ENCODE measurements around the gene HEPHL1.

The HEPHL1 gene

DNA sequence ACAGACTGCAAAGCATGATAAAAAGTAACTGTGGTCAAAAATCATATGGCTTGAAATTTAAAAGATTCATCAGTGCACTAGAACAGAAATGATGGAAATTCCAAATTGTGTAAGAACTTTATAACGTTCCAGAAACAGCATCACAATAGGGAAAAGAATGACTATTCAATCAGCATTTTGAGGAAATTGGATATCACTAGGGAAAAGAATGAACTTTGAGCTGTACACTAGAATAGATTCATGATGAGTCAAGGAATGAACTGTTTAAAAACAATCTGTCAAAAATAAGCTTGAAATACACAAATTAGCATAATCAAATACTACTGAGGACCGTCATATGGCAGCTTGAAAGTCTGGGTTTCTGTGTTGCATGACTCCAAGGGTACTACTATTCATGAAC lies 20.5 kb upstream of the HEPHL1 start:
- TF ChIP-seq, protein P1, sequence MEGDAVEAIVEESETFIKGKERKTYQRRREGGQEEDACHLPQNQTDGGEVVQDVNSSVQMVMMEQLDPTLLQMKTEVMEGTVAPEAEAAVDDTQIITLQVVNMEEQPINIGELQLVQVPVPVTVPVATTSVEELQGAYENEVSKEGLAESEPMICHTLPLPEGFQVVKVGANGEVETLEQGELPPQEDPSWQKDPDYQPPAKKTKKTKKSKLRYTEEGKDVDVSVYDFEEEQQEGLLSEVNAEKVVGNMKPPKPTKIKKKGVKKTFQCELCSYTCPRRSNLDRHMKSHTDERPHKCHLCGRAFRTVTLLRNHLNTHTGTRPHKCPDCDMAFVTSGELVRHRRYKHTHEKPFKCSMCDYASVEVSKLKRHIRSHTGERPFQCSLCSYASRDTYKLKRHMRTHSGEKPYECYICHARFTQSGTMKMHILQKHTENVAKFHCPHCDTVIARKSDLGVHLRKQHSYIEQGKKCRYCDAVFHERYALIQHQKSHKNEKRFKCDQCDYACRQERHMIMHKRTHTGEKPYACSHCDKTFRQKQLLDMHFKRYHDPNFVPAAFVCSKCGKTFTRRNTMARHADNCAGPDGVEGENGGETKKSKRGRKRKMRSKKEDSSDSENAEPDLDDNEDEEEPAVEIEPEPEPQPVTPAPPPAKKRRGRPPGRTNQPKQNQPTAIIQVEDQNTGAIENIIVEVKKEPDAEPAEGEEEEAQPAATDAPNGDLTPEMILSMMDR (IDR thresholded peaks at IDR 0.05; ENCODE audit: low read length) = no peak
- Histone ChIP-seq H3K27me3 (ENCODE audit: insufficient read depth, low read length) (no peaks in the 10 kb centered on the region), H3K4me3 (ENCODE audit: low read depth, low read length, poor library complexity, severe bottlenecking) (no peak overlapping the region), H3K4me2 (ENCODE audit: low read length) (no peak overlapping the region), H3F3A (ENCODE audit: insufficient read depth, low read length) (no peaks in the 10 kb centered on the region), H4K20me1 (ENCODE audit: insufficient read depth, low read length) (no peaks in the 10 kb centered on the region), H3K9me3 (ENCODE audit: low read length) (no peaks in the 10 kb centered on the region), H3K27ac (ENCODE audit: low read depth, low read length, poor library complexity, severe bottlenecking) (no peak overlapping the region), H3K36me3 (ENCODE audit: insufficient read depth, low read length) (no peaks in the 10 kb centered on the region), H3K9ac (ENCODE audit: low read length) (no peak overlapping the region), H3K9me2 (ENCODE audit: low read depth, low read length) (no peaks in the 10 kb centered on the region), H3K4me1 (ENCODE audit: insufficient read depth, low read length, severe bottlenecking) (no peaks in the 10 kb centered on the region), H2AFZ (ENCODE audit: low read length) (no peak overlapping the region), H3K79me2 (ENCODE audit: insufficient read depth, low read length) (no peaks in the 10 kb centered on the region)

DNA sequence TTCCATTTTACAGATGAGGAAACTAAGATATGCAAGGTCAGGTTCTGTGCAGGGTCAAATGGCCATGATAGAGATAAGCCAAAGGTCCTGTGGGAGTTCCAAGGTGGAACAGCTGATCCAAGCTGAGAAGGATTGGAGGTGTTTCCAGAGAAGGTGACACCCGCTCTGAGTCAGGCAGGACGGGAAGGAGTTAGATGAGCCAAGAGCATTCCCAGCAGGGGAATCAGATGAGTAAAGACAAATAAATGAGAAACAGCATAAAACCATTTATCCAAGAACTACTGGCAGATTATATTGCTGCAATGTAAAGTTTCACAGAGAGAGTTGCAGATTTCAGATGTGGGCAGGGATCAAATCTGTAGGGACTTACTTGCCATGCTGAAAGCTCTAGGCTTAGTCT lies 18.9 kb upstream of the HEPHL1 start:
- Histone ChIP-seq H3K9me2 (ENCODE audit: low read depth, low read length) (no peaks in the 10 kb centered on the region), H3K27ac (ENCODE audit: low read depth, low read length, poor library complexity, severe bottlenecking) (no peak overlapping the region)
- TF ChIP-seq, protein P1 (IDR thresholded peaks at IDR 0.05; ENCODE audit: low read length) = no peak
- no peak for TF ChIP-seq EZH2 (IDR thresholded peaks at IDR 0.05; ENCODE audit: borderline replicate concordance, low read length)

DNA sequence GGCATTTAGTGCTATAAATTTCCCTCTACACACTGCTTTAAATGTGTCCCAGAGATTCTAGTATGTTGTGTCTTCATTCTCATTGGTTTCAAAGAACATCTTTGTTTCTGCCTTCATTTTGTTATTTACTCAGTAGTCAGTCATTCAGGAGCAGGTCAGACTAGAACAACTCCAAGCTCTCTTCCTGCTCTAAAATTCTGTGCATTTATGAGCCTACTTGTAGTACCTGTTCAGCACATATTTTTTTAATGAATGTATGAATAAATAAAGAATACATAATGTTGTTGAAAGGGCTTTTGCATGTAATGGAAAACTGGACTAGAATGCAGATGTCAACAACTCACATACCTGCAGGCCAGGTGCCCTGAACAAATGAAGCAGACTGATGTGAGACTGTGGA lies 13.7 kb upstream of the HEPHL1 start:
- Histone ChIP-seq H3K4me1 (ENCODE audit: insufficient read depth, low read length, severe bottlenecking) (no peaks in the 10 kb centered on the region), H3F3A (ENCODE audit: insufficient read depth, low read length) (no peaks in the 10 kb centered on the region), H3K27ac (ENCODE audit: low read depth, low read length, poor library complexity, severe bottlenecking) (no peak overlapping the region), H3K9me3 (ENCODE audit: low read length) (no peaks in the 10 kb centered on the region), H3K79me2 (ENCODE audit: insufficient read depth, low read length) (no peaks in the 10 kb centered on the region), H3K4me2 (ENCODE audit: low read length) (no peak overlapping the region), H3K4me3 (ENCODE audit: low read depth, low read length, poor library complexity, severe bottlenecking) (no peak overlapping the region), H3K9me2 (ENCODE audit: low read depth, low read length) (no peaks in the 10 kb centered on the region), H3K27me3 (ENCODE audit: insufficient read depth, low read length) (no peaks in the 10 kb centered on the region), H3K36me3 (ENCODE audit: insufficient read depth, low read length) (no peaks in the 10 kb centered on the region), H4K20me1 (ENCODE audit: insufficient read depth, low read length) (no peaks in the 10 kb centered on the region), H3K9ac (ENCODE audit: low read length) (no peak overlapping the region), H2AFZ (ENCODE audit: low read length) (no peak overlapping the region)
- no peak for TF ChIP-seq EZH2 (IDR thresholded peaks at IDR 0.05; ENCODE audit: borderline replicate concordance, low read length)
- TF ChIP-seq, protein P1 (IDR thresholded peaks at IDR 0.05; ENCODE audit: low read length) = no peak

More for the DNA sequence above, 18.9 kb upstream of the HEPHL1 start:
- Histone ChIP-seq H3K9ac (ENCODE audit: low read length) (no peak overlapping the region), H3K4me2 (ENCODE audit: low read length) (no peak overlapping the region), H3K79me2 (ENCODE audit: insufficient read depth, low read length) (no peaks in the 10 kb centered on the region), H3K4me3 (ENCODE audit: low read depth, low read length, poor library complexity, severe bottlenecking) (no peak overlapping the region), H3K9me3 (ENCODE audit: low read length) (no peaks in the 10 kb centered on the region), H3K36me3 (ENCODE audit: insufficient read depth, low read length) (no peaks in the 10 kb centered on the region), H3K27me3 (ENCODE audit: insufficient read depth, low read length) (no peaks in the 10 kb centered on the region), H2AFZ (ENCODE audit: low read length) (no peak overlapping the region), H4K20me1 (ENCODE audit: insufficient read depth, low read length) (no peaks in the 10 kb centered on the region), H3K4me1 (ENCODE audit: insufficient read depth, low read length, severe bottlenecking) (no peaks in the 10 kb centered on the region), H3F3A (ENCODE audit: insufficient read depth, low read length) (no peaks in the 10 kb centered on the region)

Data from OCI-LY1 (cell line).